ENCODE data around the gene ARMC8. TPM values are rescaled to one million over a fixed set of nuclear protein-coding genes. Genes with fewer than 3 reads are reported as not detected.

ARMC8 gene
- total RNA-seq, 1 experiment from 2014 or later: 52.6 TPM

GRCh38 chr3:138265745-138266144, 78.6 kb downstream of the ARMC8 start:
- no peak overlapping the region for H3K4me3 ChIP-seq (ENCODE audit: low read depth, low read length)
- intact Hi-C loops (cut with micrococcal nuclease; ENCODE audit: unreplicated experiment): no loop called here
- ChIA-PET CTCF (no interaction called here), POLR2A (no interaction called here)
- Mint-ChIP-seq H3K4me1 (ENCODE audit: low read depth, unreplicated experiment) (peaks cover 6% of the 10 kb centered on the region), H3K27ac (ENCODE audit: unreplicated experiment) (no peak overlapping the region), H3K36me3 (ENCODE audit: insufficient read depth, unreplicated experiment) (peaks cover 8% of the 10 kb centered on the region), H3K27me3 (ENCODE audit: insufficient read depth, unreplicated experiment) (no peaks in the 10 kb centered on the region), H3K4me3 (ENCODE audit: unreplicated experiment) (no peak overlapping the region), H3K9me3 (ENCODE audit: unreplicated experiment) (no peaks in the 10 kb centered on the region)
- no peaks in the 10 kb centered on the region for H3K9me3 ChIP-seq
- DNase-seq: no peak
- no peaks in the 10 kb centered on the region for H3K4me1 ChIP-seq
- no peaks in the 10 kb centered on the region for H3K36me3 ChIP-seq (ENCODE audit: control insufficient read depth, insufficient read depth, low read length)
- TF ChIP-seq CTCF (IDR thresholded peaks at IDR 0.05; ENCODE audit: insufficient read depth in 1 of 2, low read depth in 1 of 2, low read length in 1 of 2, severe bottlenecking in 1 of 2, unreplicated experiment in 1 of 2): no peak
- no TSS peak for BruUV-seq (replicated peaks)
- no peaks in the 10 kb centered on the region for H3K27me3 ChIP-seq (replicated peaks; ENCODE audit: control insufficient read depth, insufficient read depth, low read length)

GRCh38 chr3:138267083-138267482, 80.0 kb downstream of the ARMC8 start:
- intact Hi-C loops (cut with micrococcal nuclease; ENCODE audit: unreplicated experiment): no loop called here
- no TSS peak for BruUV-seq (replicated peaks)
- CTCF ChIA-PET: no interaction called here

GRCh38 chr3:138270245-138270644, 83.1 kb downstream of the ARMC8 start:
- no peaks in the 10 kb centered on the region for H3K27me3 Mint-ChIP-seq (ENCODE audit: insufficient read depth, unreplicated experiment)
- H3K36me3 Mint-ChIP-seq (ENCODE audit: insufficient read depth, unreplicated experiment): peaks cover 41% of the 10 kb centered on the region
- Histone ChIP-seq H3K4me3 (ENCODE audit: low read depth, low read length) (no peak overlapping the region), H3K36me3 (ENCODE audit: control insufficient read depth, insufficient read depth, low read length) (no peaks in the 10 kb centered on the region), H3K9me3 (no peaks in the 10 kb centered on the region), H3K4me1 (no peaks in the 10 kb centered on the region), H3K27me3 (replicated peaks; ENCODE audit: control insufficient read depth, insufficient read depth, low read length) (no peaks in the 10 kb centered on the region)
- CTCF ChIA-PET: interaction anchor here (0.5 kb wide), 1 partner anchor 289 kb away, joined by 3 read pairs; no protein-coding TSS in a partner anchor
- intact Hi-C loops (cut with micrococcal nuclease; ENCODE audit: unreplicated experiment): no loop called here
- H3K9me3 Mint-ChIP-seq (ENCODE audit: unreplicated experiment): no peaks in the 10 kb centered on the region
- BruUV-seq (replicated peaks): no TSS peak
- H3K4me3 Mint-ChIP-seq (ENCODE audit: unreplicated experiment): no peak overlapping the region
- H3K4me1 Mint-ChIP-seq (ENCODE audit: low read depth, unreplicated experiment): no peaks in the 10 kb centered on the region
- H3K27ac Mint-ChIP-seq (ENCODE audit: unreplicated experiment): no peak overlapping the region
- DNase-seq: no peak
- POLR2A ChIA-PET: no interaction called here
- no peak for TF ChIP-seq CTCF (IDR thresholded peaks at IDR 0.05; ENCODE audit: insufficient read depth in 1 of 2, low read depth in 1 of 2, low read length in 1 of 2, severe bottlenecking in 1 of 2, unreplicated experiment in 1 of 2)

More at GRCh38 chr3:138267083-138267482, 80.0 kb downstream of the ARMC8 start:
- Mint-ChIP-seq H3K36me3 (ENCODE audit: insufficient read depth, unreplicated experiment) (peaks cover 20% of the 10 kb centered on the region), H3K27ac (ENCODE audit: unreplicated experiment) (no peak overlapping the region), H3K4me1 (ENCODE audit: low read depth, unreplicated experiment) (no peaks in the 10 kb centered on the region), H3K9me3 (ENCODE audit: unreplicated experiment) (no peaks in the 10 kb centered on the region), H3K27me3 (ENCODE audit: insufficient read depth, unreplicated experiment) (no peaks in the 10 kb centered on the region), H3K4me3 (ENCODE audit: unreplicated experiment) (no peak overlapping the region)
- no peak for TF ChIP-seq CTCF (IDR thresholded peaks at IDR 0.05; ENCODE audit: insufficient read depth in 1 of 2, low read depth in 1 of 2, low read length in 1 of 2, severe bottlenecking in 1 of 2, unreplicated experiment in 1 of 2)
- no peaks in the 10 kb centered on the region for H3K27me3 ChIP-seq (replicated peaks; ENCODE audit: control insufficient read depth, insufficient read depth, low read length)
- H3K36me3 ChIP-seq (ENCODE audit: control insufficient read depth, insufficient read depth, low read length): no peaks in the 10 kb centered on the region
- no peak overlapping the region for H3K4me3 ChIP-seq (ENCODE audit: low read depth, low read length)
- no peaks in the 10 kb centered on the region for H3K4me1 ChIP-seq
- POLR2A ChIA-PET: no interaction called here
- no peak for DNase-seq
- no peaks in the 10 kb centered on the region for H3K9me3 ChIP-seq

All from Caco-2 (cell line).